ENCODE measurements around the gene ATP6V0B. TPM values are rescaled to one million over a fixed set of nuclear protein-coding genes. Genes with fewer than 3 reads are reported as not detected.

ATP6V0B gene
- polyA plus RNA-seq, 1 donor from 2014 or later: 580 TPM

GRCh38 chr1:43960798-43961197 lies 14.0 kb upstream of the ATP6V0B start:
- Histone ChIP-seq H3K27me3 (ENCODE audit: insufficient read depth, low read depth, low read length) (no peaks in the 10 kb centered on the region), H3K4me2 (ENCODE audit: low read length) (no peak overlapping the region), H3K27ac (ENCODE audit: low read length) (no peak overlapping the region), H2AFZ (ENCODE audit: low read depth, low read length) (no peak overlapping the region), H3F3A (ENCODE audit: insufficient read depth, low read length, poor library complexity, severe bottlenecking) (no peaks in the 10 kb centered on the region), H3K4me3 (ENCODE audit: low read length) (no peak overlapping the region), H3K36me3 (ENCODE audit: insufficient read depth, low read length) (peaks cover 37% of the 10 kb centered on the region), H3K9me2 (ENCODE audit: insufficient read depth, low read length) (no peaks in the 10 kb centered on the region), H3K9ac (ENCODE audit: low read length) (no peak overlapping the region), H3K9me3 (ENCODE audit: low read length) (no peaks in the 10 kb centered on the region), H4K20me1 (ENCODE audit: insufficient read depth) (no peaks in the 10 kb centered on the region), H3K79me2 (replicated peaks; ENCODE audit: insufficient read depth, low read length) (peaks cover under 1% of the 10 kb centered on the region)
- no peak for TF ChIP-seq SMC3 (conservative IDR thresholded peaks at IDR 0.05; ENCODE audit: poor library complexity)
- TF ChIP-seq TAF1 (IDR thresholded peaks at IDR 0.05; ENCODE audit: low read depth): no peak
- TF ChIP-seq RAD21 (conservative IDR thresholded peaks at IDR 0.05): no peak
- no peak for TF ChIP-seq POLR2AphosphoS5 (IDR thresholded peaks at IDR 0.05)
- TF ChIP-seq EZH2 (IDR thresholded peaks at IDR 0.05; ENCODE audit: borderline replicate concordance, insufficient read depth, low read length, poor library complexity, severe bottlenecking): no peak
- TF ChIP-seq EP300 (conservative IDR thresholded peaks at IDR 0.05; ENCODE audit: poor library complexity, severe bottlenecking): no peak
- no peak for TF ChIP-seq REST (IDR thresholded peaks at IDR 0.05; ENCODE audit: borderline replicate concordance)
- TF ChIP-seq MXI1 (conservative IDR thresholded peaks at IDR 0.05; ENCODE audit: poor library complexity, severe bottlenecking): no peak
- no peak for TF ChIP-seq CTCF (IDR thresholded peaks at IDR 0.05; ENCODE audit: poor library complexity, severe bottlenecking)

- H2AFZ ChIP-seq (ENCODE audit: low read depth, low read length): no peak overlapping the region
- H3K9me2 ChIP-seq (ENCODE audit: insufficient read depth, low read length): no peaks in the 10 kb centered on the region
- H3K9me3 ChIP-seq (ENCODE audit: low read length): no peaks in the 10 kb centered on the region
- H3K27me3 ChIP-seq (ENCODE audit: insufficient read depth, low read depth, low read length): no peaks in the 10 kb centered on the region
- H3K4me2 ChIP-seq (ENCODE audit: low read length): no peak overlapping the region
- TF ChIP-seq MXI1 (conservative IDR thresholded peaks at IDR 0.05; ENCODE audit: poor library complexity, severe bottlenecking): no peak
- no peak for TF ChIP-seq TAF1 (IDR thresholded peaks at IDR 0.05; ENCODE audit: low read depth)
- TF ChIP-seq POLR2AphosphoS5 (IDR thresholded peaks at IDR 0.05): no peak
- H3K36me3 ChIP-seq (ENCODE audit: insufficient read depth, low read length): peaks cover 37% of the 10 kb centered on the region
- H3K79me2 ChIP-seq (replicated peaks; ENCODE audit: insufficient read depth, low read length): no peaks in the 10 kb centered on the region
- no peak overlapping the region for H3K4me3 ChIP-seq (ENCODE audit: low read length)
- H3K27ac ChIP-seq (ENCODE audit: low read length): no peak overlapping the region
- H3F3A ChIP-seq (ENCODE audit: insufficient read depth, low read length, poor library complexity, severe bottlenecking): no peaks in the 10 kb centered on the region
- H3K9ac ChIP-seq (ENCODE audit: low read length): no peak overlapping the region
- no peaks in the 10 kb centered on the region for H4K20me1 ChIP-seq (ENCODE audit: insufficient read depth)
These were observed 13.1 kb upstream of the ATP6V0B start for GRCh38 chr1:43961692-43962091.

GRCh38 chr1:43962324-43962723 lies 12.4 kb upstream of the ATP6V0B start:
- Histone ChIP-seq H3K4me2 (ENCODE audit: low read length) (no peak overlapping the region), H3K27me3 (ENCODE audit: insufficient read depth, low read depth, low read length) (no peaks in the 10 kb centered on the region), H3K9ac (ENCODE audit: low read length) (no peak overlapping the region), H4K20me1 (ENCODE audit: insufficient read depth) (no peaks in the 10 kb centered on the region), H3K79me2 (replicated peaks; ENCODE audit: insufficient read depth, low read length) (no peaks in the 10 kb centered on the region), H3K27ac (ENCODE audit: low read length) (no peak overlapping the region), H3K9me3 (ENCODE audit: low read length) (no peaks in the 10 kb centered on the region), H3F3A (ENCODE audit: insufficient read depth, low read length, poor library complexity, severe bottlenecking) (no peaks in the 10 kb centered on the region), H3K4me3 (ENCODE audit: low read length) (no peak overlapping the region), H3K36me3 (ENCODE audit: insufficient read depth, low read length) (peaks cover 37% of the 10 kb centered on the region), H2AFZ (ENCODE audit: low read depth, low read length) (no peak overlapping the region), H3K9me2 (ENCODE audit: insufficient read depth, low read length) (no peaks in the 10 kb centered on the region)
- no peak for TF ChIP-seq MXI1 (conservative IDR thresholded peaks at IDR 0.05; ENCODE audit: poor library complexity, severe bottlenecking)
- TF ChIP-seq REST (IDR thresholded peaks at IDR 0.05; ENCODE audit: borderline replicate concordance): no peak
- TF ChIP-seq EZH2 (IDR thresholded peaks at IDR 0.05; ENCODE audit: borderline replicate concordance, insufficient read depth, low read length, poor library complexity, severe bottlenecking): no peak
- no peak for TF ChIP-seq EP300 (conservative IDR thresholded peaks at IDR 0.05; ENCODE audit: poor library complexity, severe bottlenecking)
- no peak for TF ChIP-seq TAF1 (IDR thresholded peaks at IDR 0.05; ENCODE audit: low read depth)
- TF ChIP-seq POLR2AphosphoS5 (IDR thresholded peaks at IDR 0.05): no peak
- TF ChIP-seq RAD21 (conservative IDR thresholded peaks at IDR 0.05): no peak
- TF ChIP-seq SMC3 (conservative IDR thresholded peaks at IDR 0.05; ENCODE audit: poor library complexity): no peak
- no peak for TF ChIP-seq CTCF (IDR thresholded peaks at IDR 0.05; ENCODE audit: poor library complexity, severe bottlenecking)

Measured in neural cell (in vitro differentiated cells).